ENCODE data around the gene TMCO6.

GRCh38 chr5:140637371-140638100 lies 1.7 kb upstream of the TMCO6 start:
- TF ChIP-seq REST (IDR thresholded peaks at IDR 0.05; ENCODE audit: insufficient read depth in 1 of 2, low read depth in 2 of 2, low read length in 2 of 2) (no peak), TAF1 (IDR thresholded peaks at IDR 0.05; ENCODE audit: borderline replicate concordance, insufficient read depth, low read length) (no peak), SIN3A (IDR thresholded peaks at IDR 0.05; ENCODE audit: borderline replicate concordance, insufficient read depth, low read length) (no peak)
